NCI-H510A treated with DMSO at 0.1 percent for 48 hours (cell line): ENCODE data around the gene CEP170.
"Not testable (repeated sequence)": the region's sequence is repeated elsewhere in the genome, so short reads cannot be mapped to it uniquely, and the experiment has no call there.

Experiments
- DNase-seq: peaks from one replicate; lab custom pipeline; 2025; lab: John Stamatoyannopoulos, UW

CEP170 gene

GRCh38 chr1:243173758-243174369 is 81.2 kb downstream of the CEP170 start:
- not testable (repeated sequence) for DNase-seq

GRCh38 chr1:243164911-243165310 is 90.2 kb downstream of the CEP170 start:
- DNase-seq = not testable (repeated sequence)

GRCh38 chr1:243150906-243151305 is 104.2 kb downstream of the CEP170 start:
- not testable (repeated sequence) for DNase-seq

GRCh38 chr1:243149120-243149519 is 106.0 kb downstream of the CEP170 start:
- DNase-seq = not testable (repeated sequence)

- not testable (repeated sequence) for DNase-seq
Measured at GRCh38 chr1:243147351-243147750, 107.7 kb downstream of the CEP170 start.

- not testable (repeated sequence) for DNase-seq
Measured at GRCh38 chr1:243140498-243140897, 114.6 kb downstream of the CEP170 start.

- DNase-seq = not testable (repeated sequence)
Measured at GRCh38 chr1:243122876-243123409, 132.1 kb downstream of the CEP170 start.

- not testable (repeated sequence) for DNase-seq
Measured at GRCh38 chr1:243121939-243122338, 133.1 kb downstream of the CEP170 start.

- not testable (repeated sequence) for DNase-seq
Measured at GRCh38 chr1:243118601-243119322, 136.3 kb downstream of the CEP170 start.

- DNase-seq = not testable (repeated sequence)
Measured at GRCh38 chr1:243116187-243116586, 138.9 kb downstream of the CEP170 start.

GRCh38 chr1:243114769-243115168 is 140.3 kb downstream of the CEP170 start:
- not testable (repeated sequence) for DNase-seq

GRCh38 chr1:243114059-243114713 is 140.9 kb downstream of the CEP170 start:
- not testable (repeated sequence) for DNase-seq

- DNase-seq = not testable (repeated sequence)
Measured at GRCh38 chr1:243107171-243107570, 147.9 kb downstream of the CEP170 start.

- DNase-seq = not testable (repeated sequence)
Measured at GRCh38 chr1:243105652-243106332, 149.3 kb downstream of the CEP170 start.

- not testable (repeated sequence) for DNase-seq
Measured at GRCh38 chr1:243105104-243105503, 150.0 kb downstream of the CEP170 start.

GRCh38 chr1:243104452-243104851 is 150.6 kb downstream of the CEP170 start:
- not testable (repeated sequence) for DNase-seq

- not testable (repeated sequence) for DNase-seq
Measured at GRCh38 chr1:243101551-243102050, 153.5 kb downstream of the CEP170 start.

- DNase-seq = not testable (repeated sequence)
Measured at GRCh38 chr1:243087368-243087767, 167.7 kb downstream of the CEP170 start.
